ENCODE results near the gene DPP6. TPM values are rescaled to one million over a fixed set of nuclear protein-coding genes. Genes with fewer than 3 reads are reported as not detected.

Gene DPP6
- total and polyA plus RNA-seq, 2 experiments from 2014 or later = 0.20 to 0.44 TPM

DNA sequence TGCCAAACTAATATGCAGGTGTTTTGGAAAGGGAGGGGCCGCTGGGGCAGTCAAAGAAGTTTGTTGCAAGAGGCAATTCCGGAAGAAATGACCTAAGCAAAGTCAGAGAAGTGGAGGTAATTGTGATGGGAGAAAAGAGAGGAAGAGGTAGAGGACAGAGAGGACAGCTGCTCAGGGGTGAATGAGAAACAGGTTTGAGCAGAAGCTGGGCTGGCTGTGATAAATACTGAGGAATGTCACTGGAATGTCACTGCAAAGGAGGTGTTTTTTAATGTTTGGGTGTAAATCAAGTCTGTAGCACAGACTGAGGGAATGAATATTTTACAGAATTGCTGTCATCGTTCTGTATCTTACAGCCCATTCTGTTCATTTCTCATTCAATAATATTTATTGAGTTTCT is 207.2 kb downstream of the DPP6 start:
- Histone ChIP-seq H3K27me3 (no peaks in the 10 kb centered on the region), H4K20me1 (ENCODE audit: insufficient read depth, poor library complexity, severe bottlenecking) (no peaks in the 10 kb centered on the region), H3K4me1 (ENCODE audit: insufficient read depth) (no peaks in the 10 kb centered on the region), H3K27ac (no peak overlapping the region), H3K9me2 (replicated peaks; ENCODE audit: insufficient read depth) (no peaks in the 10 kb centered on the region), H3K4me2 (no peak overlapping the region), H3K9me3 (ENCODE audit: low read depth) (no peaks in the 10 kb centered on the region), H3K79me2 (no peaks in the 10 kb centered on the region), H3K36me3 (replicated peaks; ENCODE audit: insufficient read depth, low read depth) (no peaks in the 10 kb centered on the region), H2AFZ (no peak overlapping the region), H3K4me3 (no peak overlapping the region)
- WGBS (ENCODE audit: low lambda C conversion rate, missing lambda C conversion rate) = 71% methylated on average over 3 of the region's 3 CpGs
- TF ChIP-seq, protein P1, sequence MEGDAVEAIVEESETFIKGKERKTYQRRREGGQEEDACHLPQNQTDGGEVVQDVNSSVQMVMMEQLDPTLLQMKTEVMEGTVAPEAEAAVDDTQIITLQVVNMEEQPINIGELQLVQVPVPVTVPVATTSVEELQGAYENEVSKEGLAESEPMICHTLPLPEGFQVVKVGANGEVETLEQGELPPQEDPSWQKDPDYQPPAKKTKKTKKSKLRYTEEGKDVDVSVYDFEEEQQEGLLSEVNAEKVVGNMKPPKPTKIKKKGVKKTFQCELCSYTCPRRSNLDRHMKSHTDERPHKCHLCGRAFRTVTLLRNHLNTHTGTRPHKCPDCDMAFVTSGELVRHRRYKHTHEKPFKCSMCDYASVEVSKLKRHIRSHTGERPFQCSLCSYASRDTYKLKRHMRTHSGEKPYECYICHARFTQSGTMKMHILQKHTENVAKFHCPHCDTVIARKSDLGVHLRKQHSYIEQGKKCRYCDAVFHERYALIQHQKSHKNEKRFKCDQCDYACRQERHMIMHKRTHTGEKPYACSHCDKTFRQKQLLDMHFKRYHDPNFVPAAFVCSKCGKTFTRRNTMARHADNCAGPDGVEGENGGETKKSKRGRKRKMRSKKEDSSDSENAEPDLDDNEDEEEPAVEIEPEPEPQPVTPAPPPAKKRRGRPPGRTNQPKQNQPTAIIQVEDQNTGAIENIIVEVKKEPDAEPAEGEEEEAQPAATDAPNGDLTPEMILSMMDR (IDR thresholded peaks at IDR 0.05; ENCODE audit: poor library complexity) = no peak
- TF ChIP-seq EZH2phosphoT487 (IDR thresholded peaks at IDR 0.05; ENCODE audit: low read depth, severe bottlenecking, unreplicated experiment) (no peak), EZH2 (IDR thresholded peaks at IDR 0.05; ENCODE audit: borderline replicate concordance) (no peak)
- DNase-seq (ENCODE audit: low spot score) = no peak

DNA sequence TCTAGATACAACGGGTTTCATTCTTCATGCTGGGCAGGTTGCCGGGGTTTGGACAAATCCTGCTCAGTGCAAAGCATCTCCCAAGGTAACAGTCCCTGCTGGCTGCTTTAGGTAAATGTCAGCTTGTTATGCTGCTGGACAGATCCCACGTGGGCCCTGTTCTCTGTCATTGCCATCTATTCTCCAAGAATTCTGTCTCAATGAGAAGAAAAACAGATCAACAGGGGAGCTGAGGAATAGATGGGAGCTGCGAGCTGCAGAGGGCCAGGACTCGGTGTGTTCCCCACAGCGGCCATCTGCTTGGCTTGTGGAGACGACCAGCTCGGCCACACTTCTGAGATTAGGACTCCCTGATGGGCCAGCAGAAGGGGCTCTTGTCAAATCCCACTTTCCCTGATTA is 235.2 kb downstream of the DPP6 start:
- no peak overlapping the region for H3K4me3 ChIP-seq
- no peaks in the 10 kb centered on the region for H3K4me1 ChIP-seq (ENCODE audit: insufficient read depth)
- 49% methylated on average over 8 of the region's 8 CpGs for WGBS (ENCODE audit: low lambda C conversion rate, missing lambda C conversion rate)
- H3K4me2 ChIP-seq = no peak overlapping the region
- no peaks in the 10 kb centered on the region for H3K9me3 ChIP-seq (ENCODE audit: low read depth)
- no peaks in the 10 kb centered on the region for H3K36me3 ChIP-seq (replicated peaks; ENCODE audit: insufficient read depth, low read depth)
- peak; percentile 12 for DNase-seq (ENCODE audit: low spot score)
- H3K27me3 ChIP-seq = no peaks in the 10 kb centered on the region
- no peaks in the 10 kb centered on the region for H4K20me1 ChIP-seq (ENCODE audit: insufficient read depth, poor library complexity, severe bottlenecking)
- H3K27ac ChIP-seq = no peak overlapping the region
- TF ChIP-seq EZH2phosphoT487 (IDR thresholded peaks at IDR 0.05; ENCODE audit: low read depth, severe bottlenecking, unreplicated experiment) = no peak
- TF ChIP-seq, protein P1 (IDR thresholded peaks at IDR 0.05; ENCODE audit: poor library complexity) = no peak
- no peak for TF ChIP-seq EZH2 (IDR thresholded peaks at IDR 0.05; ENCODE audit: borderline replicate concordance)
- no peaks in the 10 kb centered on the region for H3K79me2 ChIP-seq
- no peak overlapping the region for H2AFZ ChIP-seq
- no peaks in the 10 kb centered on the region for H3K9me2 ChIP-seq (replicated peaks; ENCODE audit: insufficient read depth)

DNA sequence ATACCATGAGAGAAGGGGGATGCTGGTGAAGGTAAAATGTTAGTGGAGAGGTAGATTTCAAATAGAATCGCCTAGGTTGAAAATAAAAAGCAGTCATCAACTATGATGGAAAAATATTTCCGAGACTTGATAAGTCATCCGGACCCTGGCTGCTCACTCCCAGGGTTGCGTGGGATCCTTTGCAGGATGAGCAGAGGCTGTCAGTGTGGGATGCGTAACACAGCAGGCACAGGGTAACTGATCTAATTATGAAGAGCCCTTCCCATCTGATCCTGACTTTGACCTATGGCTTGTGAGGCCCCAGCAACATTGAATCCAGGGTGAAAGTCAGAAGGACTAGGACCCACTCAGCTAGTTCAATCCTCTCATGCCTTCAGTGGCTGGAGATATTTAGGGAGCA is 236.9 kb downstream of the DPP6 start:
- WGBS (ENCODE audit: low lambda C conversion rate, missing lambda C conversion rate) = 84% methylated on average over 5 of the region's 5 CpGs

More for the DNA sequence above, 236.9 kb downstream of the DPP6 start:
- H3K4me2 ChIP-seq = no peak overlapping the region
- no peaks in the 10 kb centered on the region for H4K20me1 ChIP-seq (ENCODE audit: insufficient read depth, poor library complexity, severe bottlenecking)
- DNase-seq (ENCODE audit: low spot score) = no peak
- TF ChIP-seq EZH2 (IDR thresholded peaks at IDR 0.05; ENCODE audit: borderline replicate concordance) = no peak
- TF ChIP-seq, protein P1 (IDR thresholded peaks at IDR 0.05; ENCODE audit: poor library complexity) = no peak
- no peak for TF ChIP-seq EZH2phosphoT487 (IDR thresholded peaks at IDR 0.05; ENCODE audit: low read depth, severe bottlenecking, unreplicated experiment)
- H3K27me3 ChIP-seq = no peaks in the 10 kb centered on the region
- H3K36me3 ChIP-seq (replicated peaks; ENCODE audit: insufficient read depth, low read depth) = no peaks in the 10 kb centered on the region
- no peak overlapping the region for H3K27ac ChIP-seq
- H2AFZ ChIP-seq = no peak overlapping the region
- H3K4me3 ChIP-seq = no peak overlapping the region
- no peaks in the 10 kb centered on the region for H3K4me1 ChIP-seq (ENCODE audit: insufficient read depth)
- no peaks in the 10 kb centered on the region for H3K9me2 ChIP-seq (replicated peaks; ENCODE audit: insufficient read depth)
- no peaks in the 10 kb centered on the region for H3K79me2 ChIP-seq
- H3K9me3 ChIP-seq (ENCODE audit: low read depth) = no peaks in the 10 kb centered on the region
